ENCODE results near the gene MT1G. TPM values are rescaled to one million over a fixed set of nuclear protein-coding genes. Genes with fewer than 3 reads are reported as not detected.
"Not testable (repeated sequence)": the region's sequence is repeated elsewhere in the genome, so short reads cannot be mapped to it uniquely, and the experiment has no call there.

Gene MT1G
- total RNA-seq, 1 donor from 2014 or later, result not detected

- no peak for DNase-seq (ENCODE audit: low read depth in 2 of 2)
Measured at GRCh38 chr16:56684926-56685590, 17.2 kb upstream of the MT1G start.

GRCh38 chr16:56684256-56684925 is 16.5 kb upstream of the MT1G start:
- DNase-seq (ENCODE audit: low read depth in 2 of 2), result no peak

GRCh38 chr16:56683424-56684172 is 15.7 kb upstream of the MT1G start:
- DNase-seq (ENCODE audit: low read depth in 2 of 2), result no peak

- DNase-seq (ENCODE audit: low read depth in 2 of 2), result no peak
Measured at GRCh38 chr16:56682703-56683397, 15.0 kb upstream of the MT1G start.

GRCh38 chr16:56681939-56682702 is 14.3 kb upstream of the MT1G start, which contains the start of gene MT1X:
MT1X (plus strand) TSS chr16:56682470; CDS start chr16:56682541, 71 bp downstream.
- peak; percentile 84 to 90 for DNase-seq (ENCODE audit: low read depth in 2 of 2)

GRCh38 chr16:56679818-56680217 is 12.0 kb upstream of the MT1G start:
- DNase-seq (ENCODE audit: low read depth in 2 of 2), result no peak

GRCh38 chr16:56679078-56679730 is 11.3 kb upstream of the MT1G start:
- DNase-seq (ENCODE audit: low read depth in 2 of 2), result no peak

- DNase-seq (ENCODE audit: low read depth in 2 of 2), result no peak
Measured at GRCh38 chr16:56677474-56677873, 9.6 kb upstream of the MT1G start.

- no peak for DNase-seq (ENCODE audit: low read depth in 2 of 2)
Measured at GRCh38 chr16:56675685-56676210, 7.9 kb upstream of the MT1G start.

- DNase-seq (ENCODE audit: low read depth in 2 of 2), result not testable (repeated sequence)
Measured at GRCh38 chr16:56674570-56674969, 6.7 kb upstream of the MT1G start.

GRCh38 chr16:56673921-56674320 is 6.1 kb upstream of the MT1G start:
- DNase-seq (ENCODE audit: low read depth in 2 of 2), result peak; percentile 41 to 48

- DNase-seq (ENCODE audit: low read depth in 2 of 2), result no peak
Measured at GRCh38 chr16:56672761-56673536, 5.1 kb upstream of the MT1G start.

GRCh38 chr16:56672171-56672570 is 4.3 kb upstream of the MT1G start:
- not testable (repeated sequence) for DNase-seq (ENCODE audit: low read depth in 2 of 2)

GRCh38 chr16:56671691-56672090 is 3.8 kb upstream of the MT1G start:
- not testable (repeated sequence) for DNase-seq (ENCODE audit: low read depth in 2 of 2)

GRCh38 chr16:56670620-56670934 is 2.7 kb upstream of the MT1G start:
- DNase-seq (ENCODE audit: low read depth in 2 of 2), result no peak

- DNase-seq (ENCODE audit: low read depth in 2 of 2), result no peak
Measured at GRCh38 chr16:56669840-56670619, 2.2 kb upstream of the MT1G start.

GRCh38 chr16:56669005-56669839 is 1.4 kb upstream of the MT1G start, which contains the start of gene MT1H:
MT1H (plus strand) TSS chr16:56669814; CDS start chr16:56669885, 71 bp downstream.
- DNase-seq (ENCODE audit: low read depth in 2 of 2), result no peak
